H1 (cell line): ENCODE results near the gene PRDX5. TPM values are rescaled to one million over a fixed set of nuclear protein-coding genes. Genes with fewer than 3 reads are reported as not detected.

Experiments
- CHD7 ChIP-seq: fragments of 300-600 bp; sonication (generic); IDR thresholded peaks from 2 replicates; pipeline ENCODE4 v1.7.1; 2012; ENCODE audit warnings: low read length, moderate library complexity, mild to moderate bottlenecking, inconsistent platforms; ENCODE audit not compliant: insufficient replicate concordance
- NANOG ChIP-seq: IDR thresholded peaks from 2 replicates; pipeline ENCODE4 v1.6.1; 2011; ENCODE audit warnings: low read length, low read depth, mild to moderate bottlenecking, inconsistent platforms; ENCODE audit not compliant: insufficient read depth, poor library complexity, severe bottlenecking
- polyA plus RNA-seq, 7 experiments: library from polyadenylated mRNA; depleted of rRNA in 3 of 7; stranded (reverse) in 5 of 7; unstranded in 2 of 7; fragments of >200 nt in 5 of 7; fragments of 200-250 nt in 2 of 7; gene quantifications; 1 replicate in 5 of 7; 2 replicates in 1 of 7; 4 replicates in 1 of 7; pipeline versions ENCODE4 v1.2.1 to v1.2.3, GENCODE V29; 2011 to 2013; ENCODE audit warnings: missing spikeins in 2 of 7, mixed read lengths in 2 of 7
- total RNA-seq: library from RNA; stranded (reverse); fragmentation: NEBNext Ultra II Directional; extraction: Animal tissue kit (Norgen Biotek cat#: 25700); gene quantifications from 2 replicates; pipeline ENCODE4 v1.2.1, GENCODE V29; 2021

The PRDX5 gene
- total and polyA plus RNA-seq, 2 of the 8 experiments (the other 6 are each of a cell fraction or from before 2014, with no cell fraction given) = 201 to 582 TPM

GRCh38 chr11:64286801-64287159 is 31.1 kb upstream of the PRDX5 start (continued):
- no peak for TF ChIP-seq CHD7
- no peak for TF ChIP-seq NANOG
